Measurements from ENCODE around the gene IMP4. TPM values are rescaled to one million over a fixed set of nuclear protein-coding genes. Genes with fewer than 3 reads are reported as not detected.
A peak's percentile ranks its signal among the peaks of the same experiment; 100 is the strongest.

Gene IMP4
- total and polyA plus RNA-seq, 2 of the 13 experiments (the other 11 are each of a cell fraction or from before 2014, with no cell fraction given), result 142 to 158 TPM

GRCh38 chr2:130336877-130337734 lies 5.6 kb upstream of the IMP4 start (continued):
- TF ChIP-seq POGZ (CRISPR knock-in tag; IDR thresholded peaks at IDR 0.05) (peak; percentile 86), ZNF124 (CRISPR knock-in tag; IDR thresholded peaks at IDR 0.05) (peak; percentile 94; the same call in 1 of the 2 replicates), HDAC1 (CRISPR knock-in tag; IDR thresholded peaks at IDR 0.05) (peak; percentile 71; the same call in 1 of the 2 replicates), GLI4 (CRISPR knock-in tag; IDR thresholded peaks at IDR 0.05; ENCODE audit: borderline replicate concordance) (0 out of 2 replicates have a peak, but pooled peaks have one; percentile 54), SATB2 (CRISPR knock-in tag; IDR thresholded peaks at IDR 0.05) (no peak), GATA4 (IDR thresholded peaks at IDR 0.05; ENCODE audit: borderline replicate concordance, low read depth) (no peak), CC2D1A (CRISPR knock-in tag; IDR thresholded peaks at IDR 0.05) (no peak), TFDP2 (CRISPR knock-in tag; IDR thresholded peaks at IDR 0.05) (peak; percentile 44), GABPB1 (CRISPR knock-in tag; IDR thresholded peaks at IDR 0.05) (peak; percentile 49), HOXA5 (CRISPR knock-in tag; IDR thresholded peaks at IDR 0.05) (peak; percentile 70), ZNF607 (CRISPR knock-in tag; IDR thresholded peaks at IDR 0.05; ENCODE audit: borderline replicate concordance) (0 out of 2 replicates have a peak, but pooled peaks have one; percentile 61), CHD4 (IDR thresholded peaks at IDR 0.05; ENCODE audit: borderline replicate concordance, low read length) (no peak), KLF15 (CRISPR knock-in tag; IDR thresholded peaks at IDR 0.05; ENCODE audit: borderline replicate concordance) (no peak), ZNF674 (CRISPR knock-in tag; IDR thresholded peaks at IDR 0.05; ENCODE audit: low read depth) (no peak), ZNF780A (CRISPR knock-in tag; IDR thresholded peaks at IDR 0.05) (peak; percentile 51; the same call in 1 of the 2 replicates), ZNF589 (CRISPR knock-in tag; conservative IDR thresholded peaks at IDR 0.05) (peak; percentile 66; the same call in 1 of the 2 replicates), ZBTB2 (CRISPR knock-in tag; IDR thresholded peaks at IDR 0.05; ENCODE audit: low read depth) (peak; percentile 57; the same call in 1 of the 2 replicates)
- TF ChIP-seq, protein P1, sequence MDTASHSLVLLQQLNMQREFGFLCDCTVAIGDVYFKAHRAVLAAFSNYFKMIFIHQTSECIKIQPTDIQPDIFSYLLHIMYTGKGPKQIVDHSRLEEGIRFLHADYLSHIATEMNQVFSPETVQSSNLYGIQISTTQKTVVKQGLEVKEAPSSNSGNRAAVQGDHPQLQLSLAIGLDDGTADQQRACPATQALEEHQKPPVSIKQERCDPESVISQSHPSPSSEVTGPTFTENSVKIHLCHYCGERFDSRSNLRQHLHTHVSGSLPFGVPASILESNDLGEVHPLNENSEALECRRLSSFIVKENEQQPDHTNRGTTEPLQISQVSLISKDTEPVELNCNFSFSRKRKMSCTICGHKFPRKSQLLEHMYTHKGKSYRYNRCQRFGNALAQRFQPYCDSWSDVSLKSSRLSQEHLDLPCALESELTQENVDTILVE (CRISPR knock-in tag; IDR thresholded peaks at IDR 0.05), result 0 out of 2 replicates have a peak, but pooled peaks have one; percentile 27
- TF ChIP-seq, protein P2, sequence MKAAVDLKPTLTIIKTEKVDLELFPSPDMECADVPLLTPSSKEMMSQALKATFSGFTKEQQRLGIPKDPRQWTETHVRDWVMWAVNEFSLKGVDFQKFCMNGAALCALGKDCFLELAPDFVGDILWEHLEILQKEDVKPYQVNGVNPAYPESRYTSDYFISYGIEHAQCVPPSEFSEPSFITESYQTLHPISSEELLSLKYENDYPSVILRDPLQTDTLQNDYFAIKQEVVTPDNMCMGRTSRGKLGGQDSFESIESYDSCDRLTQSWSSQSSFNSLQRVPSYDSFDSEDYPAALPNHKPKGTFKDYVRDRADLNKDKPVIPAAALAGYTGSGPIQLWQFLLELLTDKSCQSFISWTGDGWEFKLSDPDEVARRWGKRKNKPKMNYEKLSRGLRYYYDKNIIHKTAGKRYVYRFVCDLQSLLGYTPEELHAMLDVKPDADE (CRISPR knock-in tag; IDR thresholded peaks at IDR 0.05), result no peak
- TF ChIP-seq, protein P3, sequence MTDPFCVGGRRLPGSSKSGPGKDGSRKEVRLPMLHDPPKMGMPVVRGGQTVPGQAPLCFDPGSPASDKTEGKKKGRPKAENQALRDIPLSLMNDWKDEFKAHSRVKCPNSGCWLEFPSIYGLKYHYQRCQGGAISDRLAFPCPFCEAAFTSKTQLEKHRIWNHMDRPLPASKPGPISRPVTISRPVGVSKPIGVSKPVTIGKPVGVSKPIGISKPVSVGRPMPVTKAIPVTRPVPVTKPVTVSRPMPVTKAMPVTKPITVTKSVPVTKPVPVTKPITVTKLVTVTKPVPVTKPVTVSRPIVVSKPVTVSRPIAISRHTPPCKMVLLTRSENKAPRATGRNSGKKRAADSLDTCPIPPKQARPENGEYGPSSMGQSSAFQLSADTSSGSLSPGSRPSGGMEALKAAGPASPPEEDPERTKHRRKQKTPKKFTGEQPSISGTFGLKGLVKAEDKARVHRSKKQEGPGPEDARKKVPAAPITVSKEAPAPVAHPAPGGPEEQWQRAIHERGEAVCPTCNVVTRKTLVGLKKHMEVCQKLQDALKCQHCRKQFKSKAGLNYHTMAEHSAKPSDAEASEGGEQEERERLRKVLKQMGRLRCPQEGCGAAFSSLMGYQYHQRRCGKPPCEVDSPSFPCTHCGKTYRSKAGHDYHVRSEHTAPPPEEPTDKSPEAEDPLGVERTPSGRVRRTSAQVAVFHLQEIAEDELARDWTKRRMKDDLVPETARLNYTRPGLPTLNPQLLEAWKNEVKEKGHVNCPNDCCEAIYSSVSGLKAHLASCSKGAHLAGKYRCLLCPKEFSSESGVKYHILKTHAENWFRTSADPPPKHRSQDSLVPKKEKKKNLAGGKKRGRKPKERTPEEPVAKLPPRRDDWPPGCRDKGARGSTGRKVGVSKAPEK (CRISPR knock-in tag; IDR thresholded peaks at IDR 0.05; ENCODE audit: borderline replicate concordance), result peak; percentile 72; the same call in 1 of the 2 replicates
